ENCODE data around the gene CACNG4.

DNA sequence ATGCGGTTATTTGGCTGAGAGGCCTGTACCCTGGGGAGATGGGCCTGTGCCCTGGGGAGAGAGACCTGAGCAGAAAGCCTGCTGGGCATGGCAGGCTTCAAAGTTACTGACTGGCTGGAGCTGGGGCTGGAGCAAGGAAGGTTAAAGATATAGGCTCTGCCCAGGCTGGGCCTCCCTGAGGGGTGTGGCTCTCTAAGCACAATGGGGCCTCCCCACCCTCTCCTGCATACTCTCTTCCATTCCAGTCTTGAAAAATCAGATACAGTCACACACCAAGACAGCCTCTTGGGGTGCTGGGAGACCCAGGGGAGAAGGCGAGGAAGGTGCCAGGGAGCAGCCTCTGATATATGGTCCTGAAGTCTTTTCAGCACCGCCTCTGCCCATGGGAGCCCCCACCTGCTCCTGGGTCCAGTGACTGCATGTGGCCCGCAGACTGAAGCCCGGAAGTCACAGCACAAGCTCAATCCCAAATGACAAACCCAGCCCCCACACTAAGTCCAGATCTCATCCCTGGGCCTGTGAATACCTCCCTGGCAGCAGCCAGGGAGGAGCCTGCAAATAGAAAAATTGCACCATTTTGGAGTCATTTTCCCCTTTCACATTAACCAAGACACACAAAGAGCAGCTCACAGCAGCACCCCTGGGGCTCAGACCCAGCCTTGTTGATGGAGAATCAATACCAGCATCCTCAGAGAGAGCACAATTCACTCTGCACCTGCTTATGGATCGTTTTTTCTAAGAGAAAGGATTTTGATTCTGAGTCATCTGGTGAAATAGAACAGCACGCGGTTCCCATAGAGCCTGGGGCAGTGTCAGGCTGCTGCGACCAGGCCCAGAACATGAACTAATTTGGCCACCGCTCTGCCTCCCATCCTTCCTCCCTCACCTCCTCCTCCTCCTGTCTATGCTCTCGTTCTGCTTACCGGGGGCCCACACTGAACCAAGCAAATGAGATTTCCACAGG, 54.2 kb downstream of the CACNG4 start:
- TF ChIP-seq EZH2phosphoT487 (IDR thresholded peaks at IDR 0.05; ENCODE audit: borderline replicate concordance, low read depth, low read length), result no peak
- TF ChIP-seq, protein P1, sequence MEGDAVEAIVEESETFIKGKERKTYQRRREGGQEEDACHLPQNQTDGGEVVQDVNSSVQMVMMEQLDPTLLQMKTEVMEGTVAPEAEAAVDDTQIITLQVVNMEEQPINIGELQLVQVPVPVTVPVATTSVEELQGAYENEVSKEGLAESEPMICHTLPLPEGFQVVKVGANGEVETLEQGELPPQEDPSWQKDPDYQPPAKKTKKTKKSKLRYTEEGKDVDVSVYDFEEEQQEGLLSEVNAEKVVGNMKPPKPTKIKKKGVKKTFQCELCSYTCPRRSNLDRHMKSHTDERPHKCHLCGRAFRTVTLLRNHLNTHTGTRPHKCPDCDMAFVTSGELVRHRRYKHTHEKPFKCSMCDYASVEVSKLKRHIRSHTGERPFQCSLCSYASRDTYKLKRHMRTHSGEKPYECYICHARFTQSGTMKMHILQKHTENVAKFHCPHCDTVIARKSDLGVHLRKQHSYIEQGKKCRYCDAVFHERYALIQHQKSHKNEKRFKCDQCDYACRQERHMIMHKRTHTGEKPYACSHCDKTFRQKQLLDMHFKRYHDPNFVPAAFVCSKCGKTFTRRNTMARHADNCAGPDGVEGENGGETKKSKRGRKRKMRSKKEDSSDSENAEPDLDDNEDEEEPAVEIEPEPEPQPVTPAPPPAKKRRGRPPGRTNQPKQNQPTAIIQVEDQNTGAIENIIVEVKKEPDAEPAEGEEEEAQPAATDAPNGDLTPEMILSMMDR (conservative IDR thresholded peaks at IDR 0.05; ENCODE audit: low read length), result no peak
